ENCODE results near the gene BUD31. TPM values are rescaled to one million over a fixed set of nuclear protein-coding genes. Genes with fewer than 3 reads are reported as not detected.

The BUD31 gene
- total RNA-seq, 2 experiments from 2014 or later, result 100 to 118 TPM

DNA sequence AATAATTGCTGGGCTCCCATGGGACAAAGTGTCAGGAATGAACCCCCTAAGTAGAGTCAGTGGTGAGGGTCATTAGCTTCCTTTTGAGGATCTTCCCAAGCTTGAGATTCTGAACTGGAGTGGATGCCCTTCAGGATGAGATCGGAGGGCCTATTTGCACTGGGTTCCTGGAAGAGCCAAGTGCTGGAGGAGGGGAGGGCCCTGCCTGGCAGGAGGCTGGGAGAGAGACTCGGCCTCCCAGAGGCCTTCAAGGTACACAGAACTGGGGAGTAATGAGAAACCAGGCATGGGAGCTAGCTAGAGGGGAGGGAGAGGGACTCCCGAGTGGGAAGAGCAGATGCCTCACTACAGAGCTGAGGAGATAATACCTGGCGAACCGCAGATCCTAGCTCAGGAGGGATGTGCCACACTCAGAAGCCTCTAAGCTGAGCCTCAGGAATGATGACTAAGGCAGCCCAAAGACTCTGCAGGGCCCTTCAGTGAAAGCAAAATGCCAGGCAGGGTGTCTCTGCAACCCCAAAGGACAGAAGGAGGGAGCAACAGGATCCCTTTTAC, 9.8 kb upstream of the BUD31 start:
- POLR2A ChIA-PET, result interaction anchor here (0.8 kb wide), 1 partner anchor 10 kb away, joined by 3 read pairs; the partner anchor contains the start of genes BUD31 and PDAP1
- intact Hi-C loops (cut with micrococcal nuclease; ENCODE audit: unreplicated experiment), result no loop called here
- no peak for TF ChIP-seq EZH2phosphoT487 (IDR thresholded peaks at IDR 0.05; ENCODE audit: borderline replicate concordance, low read depth, low read length)
- TF ChIP-seq CTCF (conservative IDR thresholded peaks at IDR 0.05; ENCODE audit: low read length), result no peak

DNA sequence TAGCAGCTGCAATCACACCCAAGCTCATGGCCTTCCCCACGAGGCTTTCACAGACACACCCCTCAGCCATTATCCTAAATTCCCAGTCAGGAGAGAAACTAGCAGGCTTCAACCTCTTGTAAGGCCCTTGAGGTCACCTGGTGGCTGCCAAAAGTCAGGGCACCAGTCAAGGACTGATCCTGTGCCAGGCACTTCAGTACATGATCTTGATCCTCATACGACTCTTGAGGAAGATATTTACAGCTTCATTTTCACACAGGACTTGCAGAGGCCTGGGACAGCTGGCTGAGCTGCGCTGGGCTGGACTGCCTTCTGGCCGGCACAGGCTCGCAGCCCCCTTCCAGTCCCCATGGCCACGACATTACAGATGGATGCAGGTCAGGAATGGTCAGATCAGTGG, 9.2 kb upstream of the BUD31 start:
- Histone ChIP-seq H2AFZ (ENCODE audit: low read length) (no peak overlapping the region), H3K9me3 (ENCODE audit: low read length) (no peaks in the 10 kb centered on the region), H3K36me3 (ENCODE audit: insufficient read depth, low read length) (peaks cover 96% of the 10 kb centered on the region), H3K27ac (ENCODE audit: low read depth, low read length, poor library complexity, severe bottlenecking) (no peak overlapping the region), H3K4me3 (ENCODE audit: low read depth, low read length, poor library complexity, severe bottlenecking) (no peak overlapping the region), H3K4me1 (ENCODE audit: insufficient read depth, low read length, poor library complexity, severe bottlenecking) (no peaks in the 10 kb centered on the region), H3K79me2 (ENCODE audit: insufficient read depth, low read depth, low read length) (no peaks in the 10 kb centered on the region), H3K4me2 (ENCODE audit: low read length) (no peak overlapping the region), H4K20me1 (ENCODE audit: insufficient read depth, low read length) (peaks cover 5% of the 10 kb centered on the region), H3K9me2 (ENCODE audit: insufficient read depth, low read length) (no peaks in the 10 kb centered on the region)
- no peak for DNase-seq (ENCODE audit: low spot score)
- no peak for TF ChIP-seq EZH2phosphoT487 (IDR thresholded peaks at IDR 0.05; ENCODE audit: borderline replicate concordance, low read depth, low read length)
- intact Hi-C loops (cut with micrococcal nuclease; ENCODE audit: unreplicated experiment), result no loop called here
- CTCF ChIA-PET (ENCODE audit: unreplicated experiment), result no interaction called here
- POLR2A ChIA-PET, result interaction anchor here (1.4 kb wide), 1 partner anchor 98 kb away, joined by 3 read pairs; no protein-coding TSS in a partner anchor
- no TSS peak for BruUV-seq (replicated peaks)

More for the DNA sequence above, 9.8 kb upstream of the BUD31 start:
- CTCF ChIA-PET (ENCODE audit: unreplicated experiment), result no interaction called here
- Histone ChIP-seq H3K79me2 (ENCODE audit: insufficient read depth, low read depth, low read length) (no peaks in the 10 kb centered on the region), H3K4me1 (ENCODE audit: insufficient read depth, low read length, poor library complexity, severe bottlenecking) (no peaks in the 10 kb centered on the region), H3K4me2 (ENCODE audit: low read length) (no peak overlapping the region), H3K9me2 (ENCODE audit: insufficient read depth, low read length) (no peaks in the 10 kb centered on the region), H4K20me1 (ENCODE audit: insufficient read depth, low read length) (peaks cover 6% of the 10 kb centered on the region), H3K4me3 (ENCODE audit: low read depth, low read length, poor library complexity, severe bottlenecking) (no peak overlapping the region), H3K9me3 (ENCODE audit: low read length) (no peaks in the 10 kb centered on the region), H2AFZ (ENCODE audit: low read length) (no peak overlapping the region), H3K36me3 (ENCODE audit: insufficient read depth, low read length) (peaks cover 96% of the 10 kb centered on the region), H3K27ac (ENCODE audit: low read depth, low read length, poor library complexity, severe bottlenecking) (no peak overlapping the region)
- no peak for DNase-seq (ENCODE audit: low spot score)
- BruUV-seq (replicated peaks), result no TSS peak

DNA sequence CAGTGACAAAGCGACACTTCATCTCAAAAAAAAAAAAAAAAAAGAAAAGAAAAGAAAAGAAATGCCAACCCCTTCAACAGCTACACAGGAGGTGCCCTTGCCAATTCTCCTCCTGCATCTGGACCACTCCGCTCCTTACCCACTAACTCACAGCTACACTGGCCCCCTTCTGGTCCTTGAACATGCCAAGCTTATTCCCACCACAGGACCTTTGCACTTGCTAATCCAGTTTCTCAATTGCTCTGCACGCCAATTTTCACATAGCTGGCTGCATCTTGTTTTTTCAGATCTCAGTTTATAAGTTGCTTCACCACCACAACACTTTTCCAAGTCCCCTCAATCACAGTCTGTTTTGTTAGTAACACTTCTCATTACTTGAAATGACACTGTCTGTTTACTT, 5.9 kb upstream of the BUD31 start:
- Histone ChIP-seq H3K79me2 (ENCODE audit: insufficient read depth, low read depth, low read length) (peaks cover 30% of the 10 kb centered on the region), H3K4me1 (ENCODE audit: insufficient read depth, low read length, poor library complexity, severe bottlenecking) (peaks cover 20% of the 10 kb centered on the region), H3K4me3 (ENCODE audit: low read depth, low read length, poor library complexity, severe bottlenecking) (no peak overlapping the region), H3K27ac (ENCODE audit: low read depth, low read length, poor library complexity, severe bottlenecking) (no peak overlapping the region), H3K36me3 (ENCODE audit: insufficient read depth, low read length) (peaks cover 77% of the 10 kb centered on the region), H3K9me3 (ENCODE audit: low read length) (no peaks in the 10 kb centered on the region), H4K20me1 (ENCODE audit: insufficient read depth, low read length) (peaks cover 10% of the 10 kb centered on the region; the same call in 1 of the 2 replicates), H2AFZ (ENCODE audit: low read length) (no peak overlapping the region), H3K9me2 (ENCODE audit: insufficient read depth, low read length) (no peaks in the 10 kb centered on the region), H3K4me2 (ENCODE audit: low read length) (no peak overlapping the region)
- no peak for DNase-seq (ENCODE audit: low spot score)
- POLR2A ChIA-PET, result interaction anchor here (0.6 to 0.7 kb wide), 5 partner anchors 12 to 853 kb away, joined by 4 to 5 read pairs (median 4); no protein-coding TSS in a partner anchor
- no peak for TF ChIP-seq CTCF (conservative IDR thresholded peaks at IDR 0.05; ENCODE audit: low read length)
- intact Hi-C loops (cut with micrococcal nuclease; ENCODE audit: unreplicated experiment), result no loop called here
- no TSS peak for BruUV-seq (replicated peaks)
- CTCF ChIA-PET (ENCODE audit: unreplicated experiment), result no interaction called here
